GM23338 (cell line): ENCODE results near the gene KCNJ10. TPM values are rescaled to one million over a fixed set of nuclear protein-coding genes. Genes with fewer than 3 reads are reported as not detected.

Source experiments
- ATAC-seq: fragments of 200-7000 bp; cut with Tn5 transposase; 3 replicates; pipeline ENCODE4 v1.9.1; 2020
- DNase-seq: peaks from one replicate; pipeline ENCODE4 v3.0.0-alpha.2; 2015; ENCODE audit warnings: low spot score
- H2AFZ ChIP-seq: fragments of 200-600 bp; sonication (generic); 2 replicates; pipeline ENCODE4 v1.8.0; 2016; ENCODE audit warnings: antibody characterized with exemption, mild to moderate bottlenecking, moderate library complexity
- H3F3A ChIP-seq: fragments of 200-600 bp; sonication (generic); replicated peaks from 2 replicates; pipeline ENCODE4 v1.8.0; 2017; ENCODE audit warnings: antibody characterized with exemption, mixed run types, low read depth
- H3K27ac ChIP-seq: fragments of 200-600 bp; sonication (generic); 2 replicates; pipeline ENCODE4 v1.6.1; 2016; ENCODE audit warnings: low read depth
- H3K27me3 ChIP-seq: fragments of 200-600 bp; sonication (generic); 2 replicates; pipeline ENCODE4 v1.8.0; 2016; ENCODE audit warnings: mild to moderate bottlenecking, mixed run types, moderate library complexity; ENCODE audit not compliant: insufficient read depth
- H3K36me3 ChIP-seq: fragments of 200-600 bp; sonication (generic); 2 replicates; pipeline ENCODE4 v1.8.0; 2016; ENCODE audit warnings: mild to moderate bottlenecking; ENCODE audit not compliant: insufficient read depth
- H3K4me1 ChIP-seq: fragments of 200-600 bp; sonication (generic); 2 replicates; pipeline ENCODE4 v1.8.0; 2016; ENCODE audit warnings: mild to moderate bottlenecking, moderate library complexity; ENCODE audit not compliant: insufficient read depth
- H3K4me2 ChIP-seq: fragments of 200-600 bp; sonication (generic); 2 replicates; pipeline ENCODE4 v1.7.1; 2017; ENCODE audit warnings: mixed run types
- H3K4me3 ChIP-seq: fragments of 200-600 bp; sonication (generic); 2 replicates; pipeline ENCODE4 v1.6.1; 2016; ENCODE audit warnings: mixed run types
- H3K79me2 ChIP-seq: fragments of 200-600 bp; sonication (generic); replicated peaks from 2 replicates; pipeline ENCODE4 v1.8.0; 2017; ENCODE audit warnings: mild to moderate bottlenecking; ENCODE audit not compliant: insufficient read depth
- H3K9me2 ChIP-seq: fragments of 200-600 bp; sonication (generic); 2 replicates; pipeline ENCODE4 v1.8.0; 2017; ENCODE audit not compliant: insufficient read depth
- H4K20me1 ChIP-seq: fragments of 200-600 bp; sonication (generic); replicated peaks from 2 replicates; pipeline ENCODE4 v1.8.0; 2017; ENCODE audit warnings: mild to moderate bottlenecking; ENCODE audit not compliant: insufficient read depth
- H3K27ac Mint-ChIP-seq: 2 replicates; pipeline ENCODE4 v1.8.0; 2020; ENCODE audit warnings: inconsistent platforms, mild to moderate bottlenecking, moderate library complexity, mixed read lengths
- H3K27me3 Mint-ChIP-seq: 3 replicates; pipeline ENCODE4 v1.8.0; 2022; ENCODE audit warnings: low read depth, mild to moderate bottlenecking, moderate library complexity, mixed read lengths, inconsistent platforms; ENCODE audit not compliant: insufficient read depth, poor library complexity
- H3K36me3 Mint-ChIP-seq: 3 replicates; pipeline ENCODE4 v1.8.0; 2021; ENCODE audit warnings: low read depth, mild to moderate bottlenecking, inconsistent platforms, moderate library complexity, mixed read lengths
- H3K4me1 Mint-ChIP-seq: 3 replicates; pipeline ENCODE4 v1.8.0; 2020; ENCODE audit warnings: mild to moderate bottlenecking, inconsistent platforms, mixed read lengths
- H3K4me3 Mint-ChIP-seq: 3 replicates; pipeline ENCODE4 v1.8.0; 2021; ENCODE audit warnings: moderate library complexity, mild to moderate bottlenecking, inconsistent platforms, mixed read lengths
- H3K9me3 Mint-ChIP-seq: 3 replicates; pipeline ENCODE4 v1.8.0; 2020; ENCODE audit warnings: moderate library complexity, mild to moderate bottlenecking, inconsistent platforms, mixed read lengths
- CREB1 ChIP-seq: fragments of 250-450 bp; sonication (Bioruptor Pico); IDR thresholded peaks from 2 replicates; pipeline ENCODE4 v1.5.0; 2020; ENCODE audit warnings: low read depth, mild to moderate bottlenecking, moderate library complexity
- ETS1 ChIP-seq: IDR thresholded peaks from 2 replicates; pipeline ENCODE4 v1.6.1; 2016; ENCODE audit warnings: antibody characterized with exemption
- EZH2 ChIP-seq: fragments of 200-600 bp; sonication (generic); IDR thresholded peaks from one replicate; pipeline ENCODE4 v1.8.0; 2017; ENCODE audit warnings: antibody characterized with exemption, mild to moderate bottlenecking, low read depth; ENCODE audit not compliant: unreplicated experiment
- EZH2phosphoT487 ChIP-seq: fragments of 200-600 bp; sonication (generic); IDR thresholded peaks from one replicate; pipeline ENCODE4 v1.8.1; 2018; ENCODE audit warnings: antibody characterized with exemption; ENCODE audit not compliant: unreplicated experiment
- POLR2AphosphoS5 ChIP-seq: IDR thresholded peaks from 2 replicates; pipeline ENCODE4 v1.6.1; 2016; ENCODE audit warnings: antibody characterized with exemption, low read depth
- ZNF114 ChIP-seq: fragments of 250-450 bp; sonication (Bioruptor Pico); IDR thresholded peaks from 2 replicates; pipeline ENCODE4 v1.5.0; 2020; ENCODE audit warnings: mild to moderate bottlenecking, moderate library complexity
- ZNF331 ChIP-seq: fragments of 250-450 bp; sonication (Bioruptor Pico); IDR thresholded peaks from 2 replicates; pipeline ENCODE4 v1.5.0; 2020; ENCODE audit warnings: low read depth, mild to moderate bottlenecking, moderate library complexity
- polyA plus RNA-seq: library from polyadenylated mRNA; unstranded; fragments of >200 nt; fragmentation: Nextera tagmentation; extraction: Ambion mirVana; gene quantifications from 2 replicates; pipeline ENCODE4 v1.2.1, GENCODE V29; 2016
- total RNA-seq: library from RNA; depleted of rRNA; stranded (reverse); fragments of >200 nt; shearing (Covaris generic); gene quantifications from 2 replicates; pipeline ENCODE4 v1.2.3, GENCODE V29; 2014
- TF ChIP-seq, protein P1 (sequence below): fragments of 250-450 bp; sonication (Bioruptor Pico); IDR thresholded peaks from 2 replicates; pipeline ENCODE4 v1.5.0; 2020; ENCODE audit warnings: mild to moderate bottlenecking, moderate library complexity

KCNJ10 gene
- total and polyA plus RNA-seq, 2 experiments from 2014 or later = 1.4 to 2.8 TPM

DNA sequence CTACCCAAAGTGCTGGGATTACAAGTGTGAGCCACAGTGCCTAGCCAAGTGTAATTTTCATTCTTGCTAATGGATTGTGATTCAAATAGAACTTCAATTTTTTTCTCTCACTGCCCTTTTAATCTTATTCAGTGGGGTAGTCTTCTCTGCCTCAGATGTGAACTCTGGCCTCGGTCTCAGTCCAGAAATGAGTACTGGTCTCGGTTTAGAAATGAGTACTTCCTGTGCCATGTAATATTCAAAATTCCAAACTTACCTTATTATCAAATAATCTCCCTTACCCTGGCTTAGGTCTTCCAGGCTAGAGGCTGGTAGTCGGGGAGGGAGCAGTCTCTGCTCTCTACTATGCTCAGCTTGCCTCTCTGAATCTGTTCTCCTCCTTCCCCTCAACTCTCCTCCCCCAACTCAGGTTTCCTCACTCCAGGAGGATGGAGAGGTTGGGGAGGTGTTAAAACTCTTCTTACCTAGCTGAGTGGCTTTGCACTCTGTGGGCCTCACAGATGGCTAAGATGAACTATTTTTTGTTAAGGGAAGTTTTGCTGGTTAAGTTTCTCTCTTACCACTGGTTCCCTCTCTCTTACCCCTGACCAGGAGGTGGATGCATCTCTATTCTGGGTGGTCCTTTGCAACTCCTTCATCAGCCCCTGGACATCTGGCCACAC, 111.1 kb downstream of the KCNJ10 start (continued):
- TF ChIP-seq, protein P1, sequence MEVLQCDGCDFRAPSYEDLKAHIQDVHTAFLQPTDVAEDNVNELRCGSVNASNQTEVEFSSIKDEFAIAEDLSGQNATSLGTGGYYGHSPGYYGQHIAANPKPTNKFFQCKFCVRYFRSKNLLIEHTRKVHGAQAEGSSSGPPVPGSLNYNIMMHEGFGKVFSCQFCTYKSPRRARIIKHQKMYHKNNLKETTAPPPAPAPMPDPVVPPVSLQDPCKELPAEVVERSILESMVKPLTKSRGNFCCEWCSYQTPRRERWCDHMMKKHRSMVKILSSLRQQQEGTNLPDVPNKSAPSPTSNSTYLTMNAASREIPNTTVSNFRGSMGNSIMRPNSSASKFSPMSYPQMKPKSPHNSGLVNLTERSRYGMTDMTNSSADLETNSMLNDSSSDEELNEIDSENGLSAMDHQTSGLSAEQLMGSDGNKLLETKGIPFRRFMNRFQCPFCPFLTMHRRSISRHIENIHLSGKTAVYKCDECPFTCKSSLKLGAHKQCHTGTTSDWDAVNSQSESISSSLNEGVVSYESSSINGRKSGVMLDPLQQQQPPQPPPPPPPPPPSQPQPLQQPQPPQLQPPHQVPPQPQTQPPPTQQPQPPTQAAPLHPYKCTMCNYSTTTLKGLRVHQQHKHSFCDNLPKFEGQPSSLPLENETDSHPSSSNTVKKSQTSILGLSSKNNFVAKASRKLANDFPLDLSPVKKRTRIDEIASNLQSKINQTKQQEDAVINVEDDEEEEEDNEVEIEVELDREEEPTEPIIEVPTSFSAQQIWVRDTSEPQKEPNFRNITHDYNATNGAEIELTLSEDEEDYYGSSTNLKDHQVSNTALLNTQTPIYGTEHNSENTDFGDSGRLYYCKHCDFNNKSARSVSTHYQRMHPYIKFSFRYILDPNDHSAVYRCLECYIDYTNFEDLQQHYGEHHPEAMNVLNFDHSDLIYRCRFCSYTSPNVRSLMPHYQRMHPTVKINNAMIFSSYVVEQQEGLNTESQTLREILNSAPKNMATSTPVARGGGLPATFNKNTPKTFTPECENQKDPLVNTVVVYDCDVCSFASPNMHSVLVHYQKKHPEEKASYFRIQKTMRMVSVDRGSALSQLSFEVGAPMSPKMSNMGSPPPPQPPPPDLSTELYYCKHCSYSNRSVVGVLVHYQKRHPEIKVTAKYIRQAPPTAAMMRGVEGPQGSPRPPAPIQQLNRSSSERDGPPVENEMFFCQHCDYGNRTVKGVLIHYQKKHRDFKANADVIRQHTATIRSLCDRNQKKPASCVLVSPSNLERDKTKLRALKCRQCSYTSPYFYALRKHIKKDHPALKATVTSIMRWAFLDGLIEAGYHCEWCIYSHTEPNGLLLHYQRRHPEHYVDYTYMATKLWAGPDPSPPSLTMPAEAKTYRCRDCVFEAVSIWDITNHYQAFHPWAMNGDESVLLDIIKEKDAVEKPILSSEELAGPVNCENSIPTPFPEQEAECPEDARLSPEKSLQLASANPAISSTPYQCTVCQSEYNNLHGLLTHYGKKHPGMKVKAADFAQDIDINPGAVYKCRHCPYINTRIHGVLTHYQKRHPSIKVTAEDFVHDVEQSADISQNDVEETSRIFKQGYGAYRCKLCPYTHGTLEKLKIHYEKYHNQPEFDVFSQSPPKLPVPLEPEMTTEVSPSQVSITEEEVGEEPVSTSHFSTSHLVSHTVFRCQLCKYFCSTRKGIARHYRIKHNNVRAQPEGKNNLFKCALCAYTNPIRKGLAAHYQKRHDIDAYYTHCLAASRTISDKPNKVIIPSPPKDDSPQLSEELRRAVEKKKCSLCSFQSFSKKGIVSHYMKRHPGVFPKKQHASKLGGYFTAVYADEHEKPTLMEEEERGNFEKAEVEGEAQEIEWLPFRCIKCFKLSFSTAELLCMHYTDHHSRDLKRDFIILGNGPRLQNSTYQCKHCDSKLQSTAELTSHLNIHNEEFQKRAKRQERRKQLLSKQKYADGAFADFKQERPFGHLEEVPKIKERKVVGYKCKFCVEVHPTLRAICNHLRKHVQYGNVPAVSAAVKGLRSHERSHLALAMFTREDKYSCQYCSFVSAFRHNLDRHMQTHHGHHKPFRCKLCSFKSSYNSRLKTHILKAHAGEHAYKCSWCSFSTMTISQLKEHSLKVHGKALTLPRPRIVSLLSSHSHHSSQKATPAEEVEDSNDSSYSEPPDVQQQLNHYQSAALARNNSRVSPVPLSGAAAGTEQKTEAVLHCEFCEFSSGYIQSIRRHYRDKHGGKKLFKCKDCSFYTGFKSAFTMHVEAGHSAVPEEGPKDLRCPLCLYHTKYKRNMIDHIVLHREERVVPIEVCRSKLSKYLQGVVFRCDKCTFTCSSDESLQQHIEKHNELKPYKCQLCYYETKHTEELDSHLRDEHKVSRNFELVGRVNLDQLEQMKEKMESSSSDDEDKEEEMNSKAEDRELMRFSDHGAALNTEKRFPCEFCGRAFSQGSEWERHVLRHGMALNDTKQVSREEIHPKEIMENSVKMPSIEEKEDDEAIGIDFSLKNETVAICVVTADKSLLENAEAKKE = no peak

GRCh38 chr1:159957824-159958268, 112.1 kb downstream of the KCNJ10 start:
- Histone ChIP-seq H3K9me2 (no peaks in the 10 kb centered on the region), H3K4me2 (no peak overlapping the region), H2AFZ (no peak overlapping the region), H3K79me2 (no peaks in the 10 kb centered on the region), H3K4me1 (no peaks in the 10 kb centered on the region), H3F3A (no peaks in the 10 kb centered on the region), H3K36me3 (no peaks in the 10 kb centered on the region), H3K4me3 (no peak overlapping the region), H3K27ac (no peak overlapping the region), H4K20me1 (no peaks in the 10 kb centered on the region), H3K27me3 (no peaks in the 10 kb centered on the region)
- H3K4me3 Mint-ChIP-seq = no peak overlapping the region
- H3K27me3 Mint-ChIP-seq = peaks cover 5% of the 10 kb centered on the region
- H3K27ac Mint-ChIP-seq = no peak overlapping the region
- H3K9me3 Mint-ChIP-seq = no peaks in the 10 kb centered on the region
- no peaks in the 10 kb centered on the region; the same call in 2 of the 3 replicates for H3K4me1 Mint-ChIP-seq
- H3K36me3 Mint-ChIP-seq = no peaks in the 10 kb centered on the region
- no peak for DNase-seq
- no peak for ATAC-seq
- no peak for TF ChIP-seq ZNF331 (CRISPR knock-in tag)
- TF ChIP-seq CREB1 (CRISPR knock-in tag) = no peak
- TF ChIP-seq ZNF114 (CRISPR knock-in tag) = no peak
- TF ChIP-seq, protein P1 = no peak
- TF ChIP-seq ETS1 = no peak
- no peak for TF ChIP-seq EZH2phosphoT487
- TF ChIP-seq POLR2AphosphoS5 = no peak
- no peak for TF ChIP-seq EZH2
